ENCODE results near the gene MC1R.

- TF ChIP-seq POLR2A (IDR thresholded peaks at IDR 0.05; ENCODE audit: low read depth) (no peak), CTCF (IDR thresholded peaks at IDR 0.05) (no peak), POLR2AphosphoS5 (IDR thresholded peaks at IDR 0.05) (no peak)
Observed at GRCh38 chr16:89921131-89921701, 2.6 kb downstream of the MC1R start.
